Kidney capillary endothelial cell (primary cell): ENCODE measurements around the gene TRPM2.
"Not testable (repeated sequence)": the region's sequence is repeated elsewhere in the genome, so short reads cannot be mapped to it uniquely, and the experiment has no call there.

Source experiments
- DNase-seq: peaks from one replicate; pipeline ENCODE4 v3.0.0-alpha.2; 2018; ENCODE audit warnings: low spot score

The TRPM2 gene

GRCh38 chr21:44354775-44355771 is 1.7 kb downstream of the TRPM2 start:
- no peak for DNase-seq

GRCh38 chr21:44356160-44356559 is 2.7 kb downstream of the TRPM2 start:
- DNase-seq = no peak

DNA sequence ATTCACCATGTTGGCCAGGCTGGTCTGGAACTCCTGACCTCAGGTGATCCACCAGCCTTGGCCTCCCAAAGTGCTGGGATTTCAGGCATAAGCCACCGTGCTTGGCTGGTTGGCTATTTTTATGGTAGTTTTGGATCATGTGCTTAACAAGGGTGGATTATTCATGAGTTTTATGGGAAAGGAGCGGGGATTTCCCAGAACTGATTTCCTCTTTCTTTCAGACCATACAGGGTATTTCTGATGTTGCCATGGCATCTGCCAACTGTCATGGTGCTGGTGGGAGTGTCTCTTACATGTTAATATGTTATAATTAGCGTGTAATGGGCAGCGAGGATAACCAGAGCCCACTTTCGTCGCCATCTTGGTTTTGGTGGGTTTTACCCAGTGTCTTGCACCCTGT is 3.2 kb downstream of the TRPM2 start:
- no peak for DNase-seq

DNA sequence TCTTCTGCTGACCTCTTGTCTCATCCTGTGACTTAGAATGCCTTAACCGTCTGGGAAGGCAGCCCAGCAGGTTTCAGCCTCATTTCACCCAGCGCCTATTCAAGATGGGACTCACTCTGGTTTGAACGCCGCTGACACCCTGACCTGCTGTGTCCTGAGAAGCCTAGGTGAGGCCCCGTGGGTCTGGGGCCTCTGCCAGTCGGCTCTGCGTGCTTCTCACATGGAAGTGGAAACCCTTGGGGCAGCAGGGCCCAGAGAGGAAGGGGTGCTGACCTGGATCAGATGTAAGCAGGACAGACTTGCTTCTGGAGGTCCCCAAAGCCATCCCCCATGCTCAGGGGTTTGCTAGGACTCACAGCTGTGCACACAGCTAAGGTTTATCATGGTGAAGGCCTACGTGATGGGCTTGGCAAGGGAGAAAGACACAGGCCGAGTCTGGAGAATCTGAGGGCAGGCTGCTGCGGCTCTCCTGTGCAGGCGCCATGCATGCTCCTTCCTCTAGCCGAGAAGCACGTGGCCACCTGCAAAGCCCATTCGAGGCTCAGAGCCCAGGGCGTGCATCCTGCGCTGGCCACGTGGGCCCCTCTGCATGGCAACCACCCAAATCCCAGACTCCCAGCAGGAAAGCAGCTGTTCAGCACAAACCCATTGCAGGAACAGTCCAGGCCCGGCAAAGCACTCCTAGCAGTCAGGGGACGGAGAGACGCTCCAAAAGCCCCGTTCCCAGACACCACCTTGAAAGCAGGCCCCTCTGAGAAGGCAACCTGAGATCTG is 3.8 kb downstream of the TRPM2 start:
- no peak for DNase-seq

DNA sequence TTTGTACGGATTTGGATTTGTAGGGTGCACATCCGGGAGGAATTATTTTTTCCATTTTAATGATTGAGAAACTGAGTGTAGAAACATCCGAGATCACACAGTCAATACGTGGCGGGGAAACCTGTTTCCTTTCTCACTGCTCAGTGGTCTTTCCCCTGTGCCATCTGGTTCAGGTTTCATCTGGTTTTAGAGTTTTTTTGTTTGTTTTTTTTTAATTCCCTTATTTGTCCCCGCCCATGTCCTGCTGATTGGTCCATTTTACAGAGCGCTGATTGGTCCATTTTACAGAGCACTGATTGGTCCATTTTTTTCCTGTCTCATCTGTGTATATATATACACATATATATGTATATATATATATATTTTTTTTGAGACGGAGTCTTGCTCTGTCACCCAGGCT is 6.0 kb downstream of the TRPM2 start:
- DNase-seq = no peak

DNA sequence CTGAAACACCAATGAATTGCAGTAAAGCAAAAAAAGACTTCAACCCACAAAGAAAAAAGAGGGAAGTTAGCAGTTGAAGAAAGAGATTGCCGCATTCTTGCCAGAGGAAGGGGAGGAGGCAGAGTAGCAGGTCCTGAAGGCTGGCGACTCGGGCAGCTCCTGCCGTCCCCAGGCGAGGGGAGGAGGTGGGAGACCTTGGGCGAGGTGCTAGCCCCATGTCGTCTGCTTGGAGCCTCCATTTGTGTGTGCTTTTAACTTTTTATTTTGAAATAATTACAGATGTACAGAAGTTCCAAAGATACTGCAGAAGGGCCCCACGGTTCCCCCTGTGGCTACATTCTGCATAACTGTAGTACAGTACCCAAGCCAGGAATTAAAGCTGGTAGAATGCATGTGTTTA is 6.7 kb downstream of the TRPM2 start:
- DNase-seq = no peak

GRCh38 chr21:44361903-44362302 is 8.5 kb downstream of the TRPM2 start:
- DNase-seq = not testable (repeated sequence)

- no peak for DNase-seq
Measured at GRCh38 chr21:44363278-44363677, 9.9 kb downstream of the TRPM2 start.

GRCh38 chr21:44364151-44365053 is 11.0 kb downstream of the TRPM2 start:
- no peak for DNase-seq

- DNase-seq = no peak
Measured at GRCh38 chr21:44365251-44365966, 12.0 kb downstream of the TRPM2 start.

DNA sequence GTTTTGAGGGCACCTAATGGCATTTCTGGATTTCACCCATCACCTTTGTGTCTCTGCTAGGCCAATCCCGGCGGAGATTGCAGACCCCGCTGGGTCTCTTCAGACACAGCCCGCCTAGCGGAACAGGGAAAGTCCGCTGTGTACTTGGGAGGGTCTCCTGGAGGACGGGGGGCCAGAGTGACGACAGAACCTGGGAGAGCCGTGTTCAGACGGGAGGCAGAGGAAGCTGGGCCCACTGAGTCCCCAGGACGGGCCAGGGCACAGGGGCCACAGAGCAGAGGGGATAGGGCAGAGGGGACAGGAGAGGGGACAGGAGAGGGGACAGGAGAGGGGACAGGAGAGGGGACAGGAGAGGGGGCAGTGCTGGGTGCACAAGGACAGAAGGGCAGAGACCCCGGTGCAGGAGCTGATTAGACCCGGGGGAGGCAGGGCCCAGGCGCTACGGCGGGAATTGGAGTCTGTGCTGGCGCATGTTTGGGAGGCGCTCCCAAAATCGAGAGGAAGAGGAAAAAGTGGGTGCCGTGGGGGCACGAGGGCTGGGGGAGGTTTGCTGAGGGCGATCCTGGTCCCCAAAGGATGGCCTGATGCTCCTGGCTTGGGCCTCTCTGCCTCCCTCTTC is 12.7 kb downstream of the TRPM2 start:
- DNase-seq = no peak

DNA sequence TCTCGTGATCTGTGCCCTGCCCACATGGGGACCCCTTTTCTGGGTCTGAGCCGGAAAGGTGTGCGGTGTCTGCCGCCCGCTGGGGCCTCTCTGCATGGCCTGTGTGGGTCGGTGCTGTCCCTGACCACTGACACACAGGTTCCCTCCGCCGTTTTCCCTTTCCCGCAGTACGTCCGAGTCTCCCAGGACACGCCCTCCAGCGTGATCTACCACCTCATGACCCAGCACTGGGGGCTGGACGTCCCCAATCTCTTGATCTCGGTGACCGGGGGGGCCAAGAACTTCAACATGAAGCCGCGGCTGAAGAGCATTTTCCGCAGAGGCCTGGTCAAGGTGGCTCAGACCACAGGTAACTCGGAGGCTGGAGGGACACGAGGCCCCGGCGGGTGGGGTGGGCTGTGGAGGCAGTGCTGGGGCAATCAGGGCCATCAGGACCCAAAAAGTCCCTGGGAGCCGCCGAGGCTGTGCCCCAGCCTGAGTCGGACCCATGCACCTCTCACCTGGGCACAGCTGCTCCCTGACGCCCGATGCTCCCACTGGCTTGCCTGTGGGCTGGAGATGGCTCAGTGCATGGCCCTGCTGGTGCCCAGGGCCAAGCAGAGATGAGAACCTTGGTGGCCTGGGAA is 13.3 kb downstream of the TRPM2 start:
- DNase-seq = no peak

GRCh38 chr21:44368711-44369446 is 15.5 kb downstream of the TRPM2 start:
- DNase-seq = no peak

DNA sequence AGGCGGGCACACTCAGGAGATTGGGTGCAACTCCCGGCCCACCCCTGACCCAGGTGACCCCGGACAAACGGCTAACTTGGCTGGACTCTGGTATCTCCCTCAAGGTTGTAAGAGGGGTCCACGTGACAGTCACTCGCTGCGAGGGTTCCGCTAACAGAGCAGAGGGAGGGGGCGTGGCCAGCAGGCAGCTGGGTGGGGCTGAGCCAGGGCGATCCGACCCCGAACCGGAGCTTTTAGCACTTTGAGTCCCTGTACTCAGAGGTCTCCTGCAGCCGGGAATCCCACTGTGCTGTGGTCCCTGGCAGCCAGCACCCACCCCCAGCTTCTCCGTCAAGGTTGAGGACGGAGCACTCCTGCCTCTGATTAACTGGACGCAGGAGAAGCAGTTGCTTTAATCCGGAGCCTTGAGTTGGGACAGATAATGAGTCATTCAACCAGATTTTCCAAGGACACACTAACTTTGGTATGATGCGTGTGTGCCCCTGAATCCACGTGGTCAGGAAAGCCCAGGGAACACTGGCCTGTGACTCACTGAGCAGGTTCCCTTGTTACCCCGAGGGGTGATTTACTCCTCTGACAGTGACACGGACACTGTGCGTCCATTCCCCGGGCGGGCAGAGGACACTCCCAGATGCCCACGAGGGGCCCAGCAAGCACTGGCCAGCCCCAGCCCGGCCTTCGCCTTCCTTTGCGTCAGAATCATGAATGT is 16.8 kb downstream of the TRPM2 start:
- DNase-seq = no peak

GRCh38 chr21:44370786-44371410 is 17.5 kb downstream of the TRPM2 start:
- DNase-seq = no peak

DNA sequence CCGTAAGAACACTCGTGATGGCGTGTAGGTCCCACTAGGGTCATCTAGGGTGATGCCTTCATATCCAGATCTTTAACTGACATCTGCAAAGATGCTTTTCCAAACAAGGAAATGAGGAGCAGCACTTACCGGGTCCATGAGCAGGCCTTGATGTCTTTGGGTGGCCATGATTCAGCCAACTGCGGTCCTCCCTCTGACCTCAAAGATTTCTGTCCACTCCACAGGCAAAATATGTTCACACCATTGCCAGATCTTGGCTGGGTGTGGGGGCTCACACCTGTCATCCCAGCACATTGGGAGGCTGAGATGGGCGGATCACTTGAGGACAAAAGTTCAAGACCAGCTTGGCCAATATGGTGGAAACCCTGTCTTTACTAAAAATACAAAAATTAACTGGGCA is 18.2 kb downstream of the TRPM2 start:
- DNase-seq = no peak

- DNase-seq = no peak
Measured at GRCh38 chr21:44372616-44373015, 19.2 kb downstream of the TRPM2 start.

DNA sequence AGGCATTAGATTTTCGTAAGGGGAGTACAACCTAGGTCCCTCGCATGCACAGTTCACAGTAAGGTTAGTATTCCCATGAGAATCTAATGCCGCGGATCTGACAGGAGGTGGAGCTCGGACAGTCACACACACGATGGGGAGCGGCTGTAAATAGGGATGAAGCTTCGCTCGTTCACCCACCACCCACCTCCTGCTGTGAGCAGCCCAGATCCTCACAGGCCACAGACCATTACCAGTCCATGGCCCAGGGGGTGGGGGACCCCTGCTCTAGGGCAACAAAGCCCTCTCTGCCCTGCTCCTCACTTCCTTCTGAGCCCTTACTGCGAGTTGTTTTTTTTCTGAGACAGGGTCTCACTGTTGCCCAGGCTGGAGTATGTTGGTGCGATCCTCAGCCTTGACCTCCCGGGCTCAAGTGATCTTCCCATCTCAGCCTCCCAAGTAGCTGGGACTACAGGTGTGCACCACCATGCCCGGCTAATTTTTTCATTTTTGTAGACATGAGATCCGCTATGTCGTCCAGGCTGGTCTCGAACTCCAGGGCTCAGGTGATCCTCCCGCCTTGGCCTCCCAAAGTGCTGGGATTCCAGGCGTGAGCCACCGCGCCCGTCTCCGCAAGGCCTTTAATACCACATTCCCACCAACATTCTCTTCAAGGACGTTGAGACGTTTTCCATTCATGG is 21.3 kb downstream of the TRPM2 start:
- no peak for DNase-seq
